Endometrial microvascular endothelial cells (primary cell): ENCODE measurements around the gene HUS1. TPM values are rescaled to one million over a fixed set of nuclear protein-coding genes. Genes with fewer than 3 reads are reported as not detected.
"Not testable (repeated sequence)": the region's sequence is repeated elsewhere in the genome, so short reads cannot be mapped to it uniquely, and the experiment has no call there.

Experiments
- in situ Hi-C: cut with HindIII; loops from 2 replicates; pipeline ENCODE4 v1.10.0; 2017; ENCODE audit warnings: low sequenced_read_pairs, low pct_unique_long_range_greater_than_20kb; ENCODE audit errors: inconsistent ontology term
- total RNA-seq: library from RNA; depleted of rRNA; stranded (reverse); fragments of >200 nt; gene quantifications from one replicate; pipeline ENCODE4 v1.2.3, GENCODE V29; 2015; ENCODE audit errors: inconsistent ontology term

HUS1 gene
- total RNA-seq: 68.2 TPM

GRCh38 chr7:47979145-47979831, at the start of gene HUS1:
Gene HUS1, minus strand, starts transcription at chr7:47979615. Its CDS starts 96 bp downstream, at chr7:47979519.
- in situ Hi-C loops: loop anchor here (25.0 kb wide), 1 partner anchor 108 kb away; the partner anchor contains the start of gene UPP1

DNA sequence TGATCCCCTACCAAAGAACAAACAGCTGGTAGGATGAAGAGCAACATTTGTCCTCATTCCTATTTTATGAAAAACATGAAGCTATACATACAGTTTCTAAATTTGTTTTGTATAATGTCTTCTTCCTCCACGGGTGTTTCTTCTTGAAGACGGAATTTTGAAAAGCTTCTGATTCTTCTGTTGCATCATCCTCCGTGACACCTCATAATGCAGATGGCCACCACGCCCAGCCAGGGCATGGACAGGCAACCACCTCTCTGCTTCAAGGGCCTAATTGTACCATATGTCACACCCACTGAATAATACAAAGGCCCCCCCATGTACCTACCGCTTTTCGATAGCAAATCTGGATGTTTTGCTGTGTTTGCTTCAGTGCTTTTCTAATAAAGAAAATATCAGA, 49.5 kb upstream of the HUS1 start, which contains the start of gene SUN3:
Gene SUN3, minus strand, starts transcription at position 170 of the 400 bp plus-strand sequence. Its CDS starts 169 bp downstream, at position 1.
- in situ Hi-C loops: no loop called here

- in situ Hi-C loops: no loop called here
These were observed 46.2 kb upstream of the HUS1 start for GRCh38 chr7:48025624-48026023.

- in situ Hi-C loops: no loop called here
These were observed 38.3 kb upstream of the HUS1 start for GRCh38 chr7:48017674-48018073.

DNA sequence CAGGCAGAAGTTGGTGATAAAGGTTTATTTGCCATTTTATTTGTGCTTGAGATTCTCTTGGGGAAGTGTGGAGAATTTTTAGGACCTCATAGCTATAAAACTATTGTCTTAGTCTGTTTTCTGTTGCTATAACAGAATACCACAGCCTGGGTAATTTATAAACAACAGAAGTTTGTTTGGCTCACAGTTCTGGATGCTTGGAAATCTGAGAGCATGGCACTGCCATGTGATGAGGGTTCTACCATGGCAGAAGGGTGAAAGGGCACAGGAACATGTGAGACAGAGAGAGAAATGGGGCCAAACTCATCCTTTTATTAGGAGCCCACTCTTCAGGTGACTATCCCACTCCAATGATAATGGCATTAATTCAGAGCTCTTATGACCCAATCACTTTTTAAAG, 37.2 kb upstream of the HUS1 start:
- in situ Hi-C loops: no loop called here

GRCh38 chr7:48011951-48012350, 32.5 kb upstream of the HUS1 start:
- in situ Hi-C loops: no loop called here

- in situ Hi-C loops: no loop called here
These were observed 31.9 kb upstream of the HUS1 start for GRCh38 chr7:48011323-48011722.

DNA sequence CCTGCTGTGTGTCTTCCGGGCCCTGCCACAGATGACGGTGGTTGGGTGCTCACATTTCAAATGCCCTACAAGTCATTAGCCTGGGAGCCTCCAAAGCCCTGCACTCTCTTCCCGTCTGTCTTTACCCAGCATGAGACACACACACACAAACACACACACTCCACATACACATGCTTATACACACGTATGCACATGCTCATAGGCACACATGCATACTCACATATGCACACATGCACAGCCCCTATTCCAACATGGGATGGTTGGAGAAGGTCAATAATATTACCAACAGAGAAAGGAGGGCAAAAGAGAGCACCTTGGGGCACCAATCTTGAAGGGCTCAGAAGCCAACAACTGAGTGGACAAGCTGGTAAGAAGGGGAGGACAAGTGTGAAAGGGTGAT, 30.5 kb upstream of the HUS1 start:
- in situ Hi-C loops: no loop called here

- in situ Hi-C loops: no loop called here
These were observed 29.8 kb upstream of the HUS1 start for GRCh38 chr7:48009257-48009656.

DNA sequence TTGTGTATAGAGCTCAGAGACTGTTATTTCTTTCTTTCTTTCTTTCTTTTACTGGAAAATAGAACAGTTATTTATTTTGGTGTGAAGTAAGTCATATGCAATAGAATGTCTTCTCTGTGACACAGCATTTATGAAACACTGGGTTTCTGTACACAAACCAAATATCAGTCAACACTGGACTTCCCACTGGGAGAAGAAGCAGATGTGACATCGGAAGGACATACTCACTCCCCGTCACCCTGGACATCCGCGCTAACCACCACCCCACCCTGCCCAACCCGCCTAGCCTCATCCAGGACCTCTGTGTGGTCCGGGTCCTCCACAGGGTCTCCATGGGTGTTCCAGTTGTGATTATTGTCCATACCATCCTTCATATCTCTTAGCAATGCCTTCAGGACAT, 27.5 kb upstream of the HUS1 start:
- in situ Hi-C loops: no loop called here

DNA sequence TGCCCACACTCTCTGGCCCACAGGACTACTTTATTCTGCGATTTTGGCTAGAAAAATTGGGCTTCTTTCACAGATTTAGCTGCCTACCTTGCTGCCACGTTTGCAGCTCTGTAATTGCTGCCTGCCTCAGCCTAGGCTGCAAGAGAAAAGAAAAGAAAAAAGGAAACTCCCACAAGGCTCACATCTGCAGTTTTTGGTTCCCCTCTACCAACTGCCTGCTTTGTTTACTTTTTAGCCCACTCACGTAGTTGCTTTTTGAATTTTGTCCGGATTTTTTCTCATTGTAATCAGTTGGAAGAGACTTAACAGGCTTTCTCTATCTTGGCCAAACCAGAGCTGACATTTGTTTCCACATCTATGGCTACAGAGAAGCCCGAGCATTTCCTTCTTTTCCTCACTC, 25.2 kb upstream of the HUS1 start:
- in situ Hi-C loops: no loop called here

DNA sequence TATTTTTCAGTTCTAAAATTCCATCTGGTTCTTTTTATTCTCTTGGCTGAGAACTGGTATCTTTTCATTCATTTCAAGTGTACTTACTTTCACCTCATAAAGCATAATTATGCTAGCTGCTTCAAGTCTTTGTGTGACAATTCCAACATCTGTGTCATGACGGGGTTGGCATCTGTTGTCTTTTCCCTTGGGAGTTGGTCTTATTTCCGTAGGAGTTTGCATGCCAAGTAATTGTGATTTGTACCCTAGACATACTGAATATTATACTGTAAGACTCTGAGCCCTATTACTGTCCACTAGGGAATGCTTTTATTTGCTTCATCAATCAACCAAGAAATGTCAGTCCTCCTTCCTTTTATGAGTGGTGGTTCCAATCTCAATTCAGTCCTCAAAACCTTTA, 24.6 kb upstream of the HUS1 start:
- in situ Hi-C loops: no loop called here

- in situ Hi-C loops: not testable (repeated sequence)
These were observed 20.7 kb upstream of the HUS1 start for GRCh38 chr7:48000164-48000563.

- in situ Hi-C loops: loop anchor here (25.0 kb wide), 1 partner anchor 88 kb away; the partner anchor contains the start of gene UPP1
These were observed 20.0 kb upstream of the HUS1 start for GRCh38 chr7:47999413-47999812.

DNA sequence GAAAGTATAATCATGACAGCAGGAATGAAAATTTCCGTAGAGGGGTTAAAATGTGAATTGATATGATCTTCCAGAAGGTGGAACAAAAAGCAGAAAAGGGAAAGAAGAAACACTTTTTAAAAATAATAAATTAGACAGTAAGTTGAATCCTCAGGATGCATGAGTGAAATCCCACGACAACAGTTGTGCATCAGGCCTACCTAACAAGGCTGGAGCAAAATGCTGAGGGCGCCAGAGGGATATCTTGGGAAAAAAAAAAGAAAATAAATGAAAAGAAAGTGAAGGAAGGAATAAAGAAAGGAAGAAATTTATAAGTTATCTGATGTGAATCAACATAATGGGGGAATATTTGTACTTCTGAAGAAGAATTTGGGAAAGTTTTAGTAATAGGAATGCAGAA, 13.0 kb upstream of the HUS1 start:
- in situ Hi-C loops: loop anchor here (25.0 kb wide), 1 partner anchor 95 kb away; the partner anchor contains the start of gene UPP1

- in situ Hi-C loops: loop anchor here (25.0 kb wide), 1 partner anchor 95 kb away; the partner anchor contains the start of gene UPP1
These were observed 12.4 kb upstream of the HUS1 start for GRCh38 chr7:47991741-47992311.

GRCh38 chr7:47991270-47991669, 11.9 kb upstream of the HUS1 start:
- in situ Hi-C loops: loop anchor here (25.0 kb wide), 1 partner anchor 96 kb away; the partner anchor contains the start of gene UPP1

DNA sequence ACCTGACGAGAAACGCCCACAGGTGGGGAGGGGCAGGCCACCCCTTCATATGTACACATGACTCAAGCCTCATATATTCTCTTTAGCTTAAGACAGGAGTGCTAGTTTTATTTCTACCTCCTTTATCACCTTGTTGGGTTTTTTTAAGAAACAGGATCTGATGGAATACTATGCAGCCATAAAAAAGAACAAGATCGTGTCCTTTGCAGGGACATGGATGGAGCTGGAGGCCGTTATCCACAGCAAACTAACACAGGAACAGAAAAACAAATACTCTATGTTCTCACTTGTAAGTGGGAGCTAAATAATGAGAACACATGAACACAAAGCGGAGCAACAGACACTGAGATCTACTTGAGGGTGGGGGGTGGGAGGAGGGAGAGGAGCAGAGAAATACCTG, 11.2 kb upstream of the HUS1 start:
- in situ Hi-C loops: loop anchor here (25.0 kb wide), 1 partner anchor 97 kb away; the partner anchor contains the start of gene UPP1

DNA sequence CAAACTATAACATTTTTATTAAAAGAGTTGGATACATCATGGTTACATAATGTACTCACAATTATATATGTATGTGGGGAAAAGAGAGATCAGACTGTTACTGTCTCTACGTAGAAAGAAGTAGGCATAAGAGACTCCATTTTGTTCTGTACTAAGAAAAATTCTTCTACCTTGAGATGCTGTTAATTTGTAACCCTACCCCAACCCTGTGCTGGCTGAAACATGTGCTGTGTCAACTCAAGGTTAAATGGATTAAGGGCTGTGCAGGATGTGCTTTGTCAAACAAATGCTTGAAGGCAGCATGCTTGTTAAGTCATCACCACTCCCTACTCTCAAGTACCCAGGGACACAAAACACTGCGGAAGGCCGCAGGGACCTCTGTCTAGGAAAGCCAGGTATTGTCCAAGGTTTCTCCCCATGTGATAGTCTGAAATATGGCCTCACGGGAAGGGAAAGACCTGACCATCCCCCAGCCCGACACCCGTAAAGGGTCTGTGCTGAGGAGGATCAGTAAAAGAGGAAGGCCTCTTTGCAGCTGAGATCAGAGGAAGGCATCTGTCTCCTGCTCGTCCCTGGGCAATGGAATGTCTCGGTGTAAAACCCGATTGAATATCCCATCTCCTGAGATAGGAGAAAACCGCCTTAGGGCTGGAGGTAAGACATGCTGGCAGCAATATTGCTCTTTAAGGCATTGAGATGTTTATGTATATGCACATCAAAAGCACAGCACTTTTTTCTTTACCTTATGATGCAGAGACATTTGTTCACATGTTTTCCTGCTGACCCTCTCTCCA, 10.4 kb upstream of the HUS1 start:
- in situ Hi-C loops: loop anchor here (25.0 kb wide), 1 partner anchor 97 kb away; the partner anchor contains the start of gene UPP1
